ENCODE measurements around the gene CTSZ. TPM values are rescaled to one million over a fixed set of nuclear protein-coding genes. Genes with fewer than 3 reads are reported as not detected.

CTSZ gene
- total RNA-seq: 10 to 100 TPM; 55.9 to 76.6 TPM
- polyA plus RNA-seq (2013, experiment 1 of 2): 33.0 TPM
- 30.2 TPM for polyA plus RNA-seq (2013, experiment 2 of 2)
- long read RNA-seq, experiment 1, transcript CTSZ-201 (6 exons, 1,495 nt): major isoform, 16 of 25 reads
- long read RNA-seq, experiment 1, partial matches to known transcripts: 8 of 25 reads
- long read RNA-seq, experiment 1, other reads (novel, unspliced or antisense): 1 of 25 reads
- long read RNA-seq, experiment 2, partial matches to known transcripts: 0 of 3 reads
- long read RNA-seq, experiment 2, other reads (novel, unspliced or antisense): 1 of 3 reads
- long read RNA-seq, experiment 3: 0 reads
- long read RNA-seq, experiment 4: 0 reads

DNA sequence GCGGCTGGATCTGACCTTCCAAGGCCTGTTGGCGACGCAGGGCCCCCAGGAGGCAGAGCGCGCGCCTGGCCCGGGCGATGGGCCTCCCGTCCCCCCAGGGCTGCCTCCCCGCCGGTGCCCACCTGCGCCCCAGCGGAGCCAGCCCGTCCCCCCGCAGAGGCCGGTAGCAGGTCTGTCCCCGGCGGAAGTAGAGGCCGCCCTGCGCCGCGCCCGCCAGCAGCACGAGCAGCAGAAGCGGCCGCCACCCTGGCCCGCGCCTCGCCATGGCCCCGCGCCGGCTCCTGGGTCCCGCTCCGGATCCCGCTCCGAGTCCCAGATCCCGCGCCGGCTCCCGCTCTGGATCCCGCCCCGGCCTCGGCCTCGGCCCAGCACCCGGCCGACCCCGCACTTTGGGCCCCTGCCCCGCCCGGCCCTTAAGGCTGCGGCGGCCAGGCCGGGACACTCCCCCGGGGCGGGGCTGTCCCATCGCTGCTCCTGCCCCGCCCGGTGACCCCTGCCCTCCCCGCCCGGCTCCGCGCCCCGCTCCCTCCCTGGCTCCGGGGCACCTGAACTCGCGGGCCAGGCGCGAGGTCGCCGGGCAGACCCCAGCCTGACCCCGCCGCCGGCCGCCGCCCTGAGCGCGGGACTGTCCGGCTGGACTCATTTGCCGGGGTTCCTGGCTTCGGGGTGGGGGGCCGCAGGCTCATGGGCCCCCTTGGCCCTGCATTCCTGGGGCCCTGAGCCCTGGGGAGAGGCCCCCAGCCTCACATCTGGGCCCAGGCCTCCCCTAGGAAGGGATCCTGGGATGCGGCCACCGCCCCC, at the start of gene CTSZ:
TSS of gene CTSZ (minus strand) at position 391 of the 801 bp plus-strand sequence. CDS start at position 265, 126 bp downstream.
- H3K9ac ChIP-seq (ENCODE audit: extremely low read depth, low read length, poor library complexity, severe bottlenecking): peak within 1 kb of the TSS; percentile 68
- peaks cover 7% of the 10 kb centered on the region for H3K4me1 Mint-ChIP-seq
- no peaks in the 10 kb centered on the region for H3K9me3 Mint-ChIP-seq
- no peaks in the 10 kb centered on the region for H3K9me3 ChIP-seq (ENCODE audit: control insufficient read depth, low read length)
- H3K27me3 ChIP-seq (ENCODE audit: control insufficient read depth, insufficient read depth, low read length, poor library complexity, severe bottlenecking): peaks cover 16% of the 10 kb centered on the region
- peaks cover 24% of the 10 kb centered on the region for H3K27me3 Mint-ChIP-seq (ENCODE audit: insufficient read depth)
- peak within 1 kb of the TSS; percentile 58 for H3K4me3 Mint-ChIP-seq
- H3K4me3 ChIP-seq (ENCODE audit: low read length): peak within 1 kb of the TSS; percentile 81
- peaks cover 19% of the 10 kb centered on the region for H3K36me3 Mint-ChIP-seq (ENCODE audit: low read depth)
- no peak within 1 kb of the TSS for H3K27ac Mint-ChIP-seq
- H3K4me1 ChIP-seq (ENCODE audit: control insufficient read depth, insufficient read depth, low read length): no peaks in the 10 kb centered on the region
- no peak within 1 kb of the TSS for H3K27ac ChIP-seq (ENCODE audit: low read depth, low read length)
- DNase-seq: peak; percentile 86
- H3K36me3 ChIP-seq (ENCODE audit: control insufficient read depth, insufficient read depth, low read length): no peaks in the 10 kb centered on the region
- WGBS, 2 experiments (ENCODE audit: insufficient coverage in 1 of 2, insufficient read length in 1 of 2): 9 to 12% methylated on average over 26 to 82 of the region's 82 CpGs
- TF ChIP-seq, protein P1, sequence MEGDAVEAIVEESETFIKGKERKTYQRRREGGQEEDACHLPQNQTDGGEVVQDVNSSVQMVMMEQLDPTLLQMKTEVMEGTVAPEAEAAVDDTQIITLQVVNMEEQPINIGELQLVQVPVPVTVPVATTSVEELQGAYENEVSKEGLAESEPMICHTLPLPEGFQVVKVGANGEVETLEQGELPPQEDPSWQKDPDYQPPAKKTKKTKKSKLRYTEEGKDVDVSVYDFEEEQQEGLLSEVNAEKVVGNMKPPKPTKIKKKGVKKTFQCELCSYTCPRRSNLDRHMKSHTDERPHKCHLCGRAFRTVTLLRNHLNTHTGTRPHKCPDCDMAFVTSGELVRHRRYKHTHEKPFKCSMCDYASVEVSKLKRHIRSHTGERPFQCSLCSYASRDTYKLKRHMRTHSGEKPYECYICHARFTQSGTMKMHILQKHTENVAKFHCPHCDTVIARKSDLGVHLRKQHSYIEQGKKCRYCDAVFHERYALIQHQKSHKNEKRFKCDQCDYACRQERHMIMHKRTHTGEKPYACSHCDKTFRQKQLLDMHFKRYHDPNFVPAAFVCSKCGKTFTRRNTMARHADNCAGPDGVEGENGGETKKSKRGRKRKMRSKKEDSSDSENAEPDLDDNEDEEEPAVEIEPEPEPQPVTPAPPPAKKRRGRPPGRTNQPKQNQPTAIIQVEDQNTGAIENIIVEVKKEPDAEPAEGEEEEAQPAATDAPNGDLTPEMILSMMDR (conservative IDR thresholded peaks at IDR 0.05): no peak

DNA sequence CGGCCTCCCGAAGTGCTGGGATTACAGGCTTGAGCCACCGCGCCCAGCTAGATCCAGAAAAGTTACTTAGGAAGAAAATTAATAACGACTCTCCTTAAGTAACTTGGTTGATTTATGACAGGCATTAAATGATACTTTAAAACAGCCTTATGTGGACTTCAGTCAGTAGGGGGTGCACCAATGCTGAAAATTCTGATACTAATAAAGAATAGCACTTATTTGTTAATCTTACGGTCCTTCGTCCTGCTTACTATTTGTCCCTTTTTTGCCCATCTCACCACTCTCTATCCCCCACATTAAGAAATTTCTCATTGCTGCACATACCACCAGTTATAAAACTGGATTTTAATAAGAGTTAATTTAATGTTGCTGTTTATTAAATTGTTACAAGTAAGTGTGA, 48.2 kb upstream of the CTSZ start:
- Histone ChIP-seq H3K36me3 (ENCODE audit: control insufficient read depth, insufficient read depth, low read length) (no peaks in the 10 kb centered on the region), H3K27me3 (ENCODE audit: control insufficient read depth, insufficient read depth, low read length, poor library complexity, severe bottlenecking) (peaks cover 7% of the 10 kb centered on the region), H3K27ac (ENCODE audit: low read depth, low read length) (no peak overlapping the region), H3K4me1 (ENCODE audit: control insufficient read depth, insufficient read depth, low read length) (no peaks in the 10 kb centered on the region), H3K9ac (ENCODE audit: extremely low read depth, low read length, poor library complexity, severe bottlenecking) (no peak overlapping the region), H3K4me3 (ENCODE audit: low read length) (no peak overlapping the region), H3K9me3 (ENCODE audit: control insufficient read depth, low read length) (no peaks in the 10 kb centered on the region)
- WGBS, 2 experiments (ENCODE audit: insufficient coverage in 1 of 2, insufficient read length in 1 of 2): 93 to 94% methylated on average over 7 of the region's 7 CpGs
- TF ChIP-seq, protein P1 (conservative IDR thresholded peaks at IDR 0.05): peak; percentile 43
- H3K36me3 Mint-ChIP-seq (ENCODE audit: low read depth): no peaks in the 10 kb centered on the region
- H3K4me1 Mint-ChIP-seq: no peaks in the 10 kb centered on the region
- H3K9me3 Mint-ChIP-seq: no peaks in the 10 kb centered on the region
- no peak overlapping the region for H3K27ac Mint-ChIP-seq
- no peak overlapping the region for H3K4me3 Mint-ChIP-seq
- DNase-seq: no peak
- peaks cover 11% of the 10 kb centered on the region for H3K27me3 Mint-ChIP-seq (ENCODE audit: insufficient read depth)

DNA sequence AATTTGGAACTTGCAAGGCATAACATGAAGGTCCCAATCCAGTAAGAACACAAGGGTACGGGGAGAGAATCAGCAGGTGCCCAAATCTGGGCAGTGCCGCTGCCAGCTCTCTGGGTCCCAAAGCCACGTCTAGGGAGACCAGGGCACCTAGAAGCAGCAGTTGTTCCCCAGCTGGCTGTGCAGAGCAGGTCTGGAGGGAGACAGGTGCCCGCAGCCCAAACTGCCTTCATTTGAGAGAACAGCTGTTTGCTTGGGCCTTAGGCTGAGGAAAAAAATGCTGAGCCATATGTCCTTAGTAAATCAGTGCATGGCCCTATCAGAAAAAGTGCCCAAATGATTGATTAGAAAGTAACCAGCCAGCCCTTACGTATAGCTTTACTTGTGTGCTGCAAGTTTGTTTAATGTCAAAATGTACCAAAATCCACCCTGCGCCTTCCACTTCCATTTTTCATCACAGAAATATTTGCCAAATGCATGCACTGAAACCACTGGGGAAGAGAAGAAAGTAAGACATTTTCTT, 44.7 kb upstream of the CTSZ start:
- H3K4me1 Mint-ChIP-seq: no peaks in the 10 kb centered on the region
- peaks cover 7% of the 10 kb centered on the region for H3K27me3 ChIP-seq (ENCODE audit: control insufficient read depth, insufficient read depth, low read length, poor library complexity, severe bottlenecking)
- H3K4me1 ChIP-seq (ENCODE audit: control insufficient read depth, insufficient read depth, low read length): no peaks in the 10 kb centered on the region
- no peak overlapping the region for H3K4me3 Mint-ChIP-seq
- 75 to 88% methylated on average over 4 to 6 of the region's 6 CpGs for WGBS, 2 experiments (ENCODE audit: insufficient coverage in 1 of 2, insufficient read length in 1 of 2)
- no peaks in the 10 kb centered on the region for H3K9me3 ChIP-seq (ENCODE audit: control insufficient read depth, low read length)
- no peaks in the 10 kb centered on the region for H3K36me3 Mint-ChIP-seq (ENCODE audit: low read depth)
- DNase-seq: no peak
- H3K4me3 ChIP-seq (ENCODE audit: low read length): no peak overlapping the region
- H3K27me3 Mint-ChIP-seq (ENCODE audit: insufficient read depth): peaks cover 29% of the 10 kb centered on the region
- no peaks in the 10 kb centered on the region for H3K36me3 ChIP-seq (ENCODE audit: control insufficient read depth, insufficient read depth, low read length)
- no peaks in the 10 kb centered on the region for H3K9me3 Mint-ChIP-seq
- H3K27ac ChIP-seq (ENCODE audit: low read depth, low read length): no peak overlapping the region
- H3K9ac ChIP-seq (ENCODE audit: extremely low read depth, low read length, poor library complexity, severe bottlenecking): no peak overlapping the region
- TF ChIP-seq, protein P1 (conservative IDR thresholded peaks at IDR 0.05): no peak
- no peak overlapping the region for H3K27ac Mint-ChIP-seq

Data from endodermal cell (in vitro differentiated cells).